Esophagus muscularis mucosa (tissue), 4 donors: Measurements from ENCODE around the gene GNG7. TPM values are rescaled to one million over a fixed set of nuclear protein-coding genes. Genes with fewer than 3 reads are reported as not detected.

Experiments
- DNase-seq: peaks from one replicate; pipeline ENCODE4 v3.0.0-alpha.2; 2017; ENCODE audit errors: extremely low spot score
- H3K27ac ChIP-seq, 4 donors: fragments of 200-600 bp; sonication (generic); replicated peaks in 1 of 4; 1 replicate in 3 of 4; 2 replicates in 1 of 4; pipeline ENCODE4 v1.5.1; 2016 to 2019; ENCODE audit warnings: mild to moderate bottlenecking in 1 of 4
- H3K27me3 ChIP-seq, 4 donors: fragments of 200-600 bp; sonication (generic); one replicate each; pipeline versions ENCODE4 v1.5.1 to v1.6.0; 2016 to 2019
- H3K36me3 ChIP-seq, 4 donors: fragments of 200-600 bp; sonication (generic); one replicate each; pipeline ENCODE4 v1.5.1; 2016 to 2019
- H3K4me1 ChIP-seq, 4 donors: fragments of 200-600 bp; sonication (generic); one replicate each; pipeline ENCODE4 v1.5.1; 2016 to 2019
- H3K4me3 ChIP-seq, 4 donors: fragments of 200-600 bp; sonication (generic); 1 replicate in 2 of 4; 2 replicates in 2 of 4; pipeline ENCODE4 v1.5.1; 2016 to 2019; ENCODE audit warnings: mild to moderate bottlenecking in 4 of 4, moderate library complexity in 1 of 4
- H3K9me3 ChIP-seq, 4 donors: fragments of 200-600 bp; sonication (generic); 1 replicate in 3 of 4; 2 replicates in 1 of 4; pipeline ENCODE4 v1.5.1; 2016 to 2019
- CTCF ChIP-seq, 3 experiments: fragments of 200-600 bp in 2 of 3; fragments of 450-650 bp in 1 of 3; sonication (generic) in 2 of 3; IDR thresholded peaks; one replicate each; pipeline ENCODE4 v1.5.1; 2017 to 2019; ENCODE audit warnings: antibody characterized with exemption in 3 of 3, mild to moderate bottlenecking in 2 of 3, moderate library complexity in 1 of 3
- EP300 ChIP-seq: sonication (generic); formaldehyde crosslinking; IDR thresholded peaks from one replicate; pipeline ENCODE4 v1.6.1; 2017; ENCODE audit warnings: antibody characterized with exemption
- POLR2AphosphoS5 ChIP-seq, 2 donors: sonication (generic); formaldehyde crosslinking; IDR thresholded peaks; one replicate each; pipeline ENCODE4 v1.6.1; 2017; ENCODE audit warnings: antibody characterized with exemption in 2 of 2
- WGBS: methylation state at CpG from one replicate; pipeline ENCODE4 v1.1.5; 2018; 5-methylcytosine and 5-hydroxymethylcytosine counted together
- intact Hi-C: fragments of 100-400 bp; cut with DNase I; formaldehyde crosslinking; loops from one replicate; pipeline ENCODE4 v1.15.1; 2023
- small RNA-seq, 3 donors: library from RNA; depleted of rRNA; stranded (forward); fragments of <200 nt; gene quantifications; one replicate each; pipeline ENCODE3, GENCODE V24; 2016
- total RNA-seq, 4 donors: library from RNA; depleted of rRNA; stranded (reverse); fragments of >200 nt; gene quantifications; one replicate each; pipeline versions ENCODE4 v1.1.0 to v1.2.1, GENCODE V29; 2016

The GNG7 gene
- total RNA-seq, 4 donors from 2014 or later: 6.3 to 18.8 (median 13.0) TPM

GRCh38 chr19:2461751-2462634 lies 240.5 kb downstream of the GNG7 start:
- Histone ChIP-seq H3K27me3 (no peaks in the 10 kb centered on the region), H3K9me3 (no peaks in the 10 kb centered on the region), H3K36me3 (no peaks in the 10 kb centered on the region), H3K4me1 (peaks cover 15 to 30% (median 25%) of the 10 kb centered on the region in 4 donors), H3K4me3 (peak overlapping the region; percentile 64 to 71 (median 67)), H3K27ac (peak overlapping the region in 3 of 4 donors; percentile 61 to 71 (median 62))
- DNase-seq: no peak
- 2% methylated on average over 43 of the region's 62 CpGs for WGBS
- intact Hi-C loops: no loop called here
- TF ChIP-seq EP300: no peak
- TF ChIP-seq POLR2AphosphoS5 (IDR thresholded peaks at IDR 0.05): peak in 1 of 2 donors; percentile 18
- TF ChIP-seq CTCF (IDR thresholded peaks at IDR 0.05): peak in 2 of 3 experiments; percentile 15 to 34

Small RNA genes lying within 50 kb of the gene (small RNA-seq; reads per million reads assigned to genes)
- gene MIR7850: 0 reads per million in 3 donors
- gene RN7SL121P: 0 reads per million in 3 donors
- gene RNU6-993P: 0 reads per million in 3 donors

Other genes with a start within 250 kb of the GNG7 start
- 10 to 100 TPM; 13.3 to 30.8 (median 19.3) TPM for gene LMNB2, start 245.7 kb downstream of the GNG7 start, total RNA-seq
- 100 to 1,000 TPM in 1 of 4 donors, 10 to 100 TPM in 3; 56.5 to 793 (median 90.5) TPM for gene GADD45B, start 226.6 kb downstream of the GNG7 start, total RNA-seq
- gene DIRAS1, start 18.7 kb upstream of the GNG7 start, total RNA-seq: 10 to 100 TPM in 3 of 4 donors, 1 to 10 TPM in 1; 7.0 to 19.2 (median 14.3) TPM
- 10 to 100 TPM; 31.6 to 36.9 (median 33.8) TPM for gene SLC39A3, start 37.3 kb upstream of the GNG7 start, total RNA-seq
- gene SGTA, start 80.6 kb upstream of the GNG7 start, total RNA-seq: 10 to 100 TPM; 53.6 to 71.2 (median 59.2) TPM
- 10 to 100 TPM; 22.8 to 65.3 (median 42.4) TPM for gene THOP1, start 82.8 kb upstream of the GNG7 start, total RNA-seq
- 1 to 10 TPM; 2.9 to 7.1 (median 4.6) TPM for gene ZNF554, start 117.2 kb upstream of the GNG7 start, total RNA-seq
- 1 to 10 TPM; 3.0 to 7.5 (median 5.3) TPM for gene ZNF555, start 138.8 kb upstream of the GNG7 start, total RNA-seq
- gene ZNF556, start 164.6 kb upstream of the GNG7 start, total RNA-seq: under 1 TPM in 1 of 4 donors, not detected in 3; 0.42 TPM
- 1 to 10 TPM; 2.2 to 3.6 (median 2.3) TPM for gene ZNF57, start 198.2 kb upstream of the GNG7 start, total RNA-seq
- gene ZNF77, start 242.3 kb upstream of the GNG7 start, total RNA-seq: 1 to 10 TPM; 2.5 to 4.2 (median 3.0) TPM